ENCODE measurements around the gene SPAG16.
"Not testable (repeated sequence)": the region's sequence is repeated elsewhere in the genome, so short reads cannot be mapped to it uniquely, and the experiment has no call there.

The SPAG16 gene

GRCh38 chr2:214019229-214019972, 735.1 kb downstream of the SPAG16 start:
- DNase-seq = no peak

GRCh38 chr2:214019973-214020345, 735.7 kb downstream of the SPAG16 start:
- DNase-seq = no peak

- no peak for DNase-seq
Observed at GRCh38 chr2:214029190-214029589, 744.9 kb downstream of the SPAG16 start.

- DNase-seq = no peak
Observed at GRCh38 chr2:214031566-214031965, 747.3 kb downstream of the SPAG16 start.

- DNase-seq = no peak
Observed at GRCh38 chr2:214034417-214034816, 750.2 kb downstream of the SPAG16 start.

GRCh38 chr2:214035091-214035852, 751.0 kb downstream of the SPAG16 start:
- no peak for DNase-seq

GRCh38 chr2:214035921-214036320, 751.7 kb downstream of the SPAG16 start:
- DNase-seq = no peak

- no peak for DNase-seq
Observed at GRCh38 chr2:214038186-214038585, 753.9 kb downstream of the SPAG16 start.

- DNase-seq = no peak
Observed at GRCh38 chr2:214050731-214051130, 766.5 kb downstream of the SPAG16 start.

- no peak for DNase-seq
Observed at GRCh38 chr2:214051585-214051984, 767.3 kb downstream of the SPAG16 start.

- no peak for DNase-seq
Observed at GRCh38 chr2:214052235-214052634, 768.0 kb downstream of the SPAG16 start.

GRCh38 chr2:214057986-214058385, 773.7 kb downstream of the SPAG16 start:
- DNase-seq = no peak

- DNase-seq = not testable (repeated sequence)
Observed at GRCh38 chr2:214062279-214062678, 778.0 kb downstream of the SPAG16 start.

GRCh38 chr2:214064471-214064870, 780.2 kb downstream of the SPAG16 start:
- no peak for DNase-seq

GRCh38 chr2:214066862-214067261, 782.6 kb downstream of the SPAG16 start:
- no peak for DNase-seq

- no peak for DNase-seq
Observed at GRCh38 chr2:214069254-214069653, 785.0 kb downstream of the SPAG16 start.

- no peak for DNase-seq
Observed at GRCh38 chr2:214075456-214075855, 791.2 kb downstream of the SPAG16 start.

GRCh38 chr2:214076527-214076926, 792.3 kb downstream of the SPAG16 start:
- DNase-seq = no peak

- DNase-seq = no peak
Observed at GRCh38 chr2:214077727-214078126, 793.5 kb downstream of the SPAG16 start.

- DNase-seq = no peak
Observed at GRCh38 chr2:214079032-214079431, 794.8 kb downstream of the SPAG16 start.

- no peak for DNase-seq
Observed at GRCh38 chr2:214088536-214088935, 804.3 kb downstream of the SPAG16 start.

GRCh38 chr2:214096208-214096715, 812.0 kb downstream of the SPAG16 start:
- no peak for DNase-seq

- no peak for DNase-seq
Observed at GRCh38 chr2:214098811-214099210, 814.5 kb downstream of the SPAG16 start.

GRCh38 chr2:214100488-214100887, 816.2 kb downstream of the SPAG16 start:
- no peak for DNase-seq
